Natural killer cell treated with Interleukin-12 subunit alpha and Interleukin-12 subunit beta and Interleukin-15 and Interleukin-18, amount 100 ng/mL, for 72 hours (primary cell): Measurements from ENCODE around the gene SEC23IP. TPM values are rescaled to one million over a fixed set of nuclear protein-coding genes. Genes with fewer than 3 reads are reported as not detected.
"Not testable (repeated sequence)": the region's sequence is repeated elsewhere in the genome, so short reads cannot be mapped to it uniquely, and the experiment has no call there.

ENCODE experiments used
- ATAC-seq, 2 donors: fragments of 150-1000 bp; cut with Tn5 transposase in 1 of 2; sonication (Bioruptor Pico), chemical (Tn5 transposase) in 1 of 2; 2 replicates each; pipeline ENCODE4 v1.10.0; 2021
- DNase-seq: peaks from one replicate; pipeline ENCODE4 v3.0.0; 2022; ENCODE audit warnings: low spot score
- H3K27ac Mint-ChIP-seq, 2 donors: 1 replicate in 1 of 2; 2 replicates in 1 of 2; pipeline ENCODE4 v1.8.0; 2022; ENCODE audit warnings: mixed read lengths in 2 of 2, mild to moderate bottlenecking in 1 of 2, moderate library complexity in 1 of 2
- H3K27me3 Mint-ChIP-seq, 2 donors: 1 replicate in 1 of 2; 2 replicates in 1 of 2; pipeline ENCODE4 v1.8.0; 2022; ENCODE audit warnings: mixed read lengths in 2 of 2
- H3K36me3 Mint-ChIP-seq: one replicate; pipeline ENCODE4 v1.8.0; 2022; ENCODE audit warnings: mixed read lengths
- H3K4me1 Mint-ChIP-seq, 2 donors: 1 replicate in 1 of 2; 2 replicates in 1 of 2; pipeline ENCODE4 v1.8.0; 2022; ENCODE audit warnings: low read depth in 2 of 2, mixed read lengths in 2 of 2, mild to moderate bottlenecking in 1 of 2
- H3K4me3 Mint-ChIP-seq: one replicate; pipeline ENCODE4 v1.8.0; 2022; ENCODE audit warnings: mixed read lengths
- H3K9me3 Mint-ChIP-seq: 2 replicates; pipeline ENCODE4 v1.8.0; 2022; ENCODE audit warnings: mixed read lengths
- total RNA-seq, 2 donors: library from RNA; stranded (reverse); gene quantifications; one replicate each; pipeline ENCODE4 v1.2.3, GENCODE V29; 2022

The SEC23IP gene
- total RNA-seq, 2 donors from 2014 or later, result 77.7 to 98.7 TPM

DNA sequence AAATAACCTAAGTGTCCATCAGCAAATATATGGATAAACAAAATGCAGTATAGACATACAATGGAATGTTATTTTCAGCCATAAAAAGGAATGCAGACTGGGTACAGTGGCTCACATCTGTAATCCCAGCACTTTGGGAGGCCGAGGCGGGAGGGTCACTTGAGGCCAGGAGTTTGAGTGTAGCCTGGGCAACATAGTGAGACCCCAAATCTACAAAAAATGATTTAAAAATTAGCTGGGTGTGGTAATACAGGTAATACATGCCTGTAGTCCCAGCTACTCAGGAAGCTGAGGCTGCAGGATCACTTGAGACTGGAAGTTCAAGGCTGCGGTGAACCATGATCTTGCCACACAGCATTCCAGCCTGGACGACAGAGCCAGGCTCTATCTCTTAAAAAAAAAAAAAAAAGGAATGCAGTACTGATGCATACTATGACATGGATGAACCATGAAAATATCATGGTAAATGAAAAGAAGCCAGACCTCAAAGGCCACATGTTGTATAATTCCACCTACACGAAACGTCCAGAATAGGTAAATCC, 26.8 kb upstream of the SEC23IP start:
- H3K27me3 Mint-ChIP-seq, result no peaks in the 10 kb centered on the region
- DNase-seq, result no peak
- peaks cover 14% of the 10 kb centered on the region for H3K36me3 Mint-ChIP-seq
- peaks cover 54% of the 10 kb centered on the region in 2 donors for H3K4me1 Mint-ChIP-seq
- ATAC-seq, result no peak
- H3K27ac Mint-ChIP-seq, result no peak overlapping the region
- no peaks in the 10 kb centered on the region for H3K9me3 Mint-ChIP-seq
- no peak overlapping the region for H3K4me3 Mint-ChIP-seq

DNA sequence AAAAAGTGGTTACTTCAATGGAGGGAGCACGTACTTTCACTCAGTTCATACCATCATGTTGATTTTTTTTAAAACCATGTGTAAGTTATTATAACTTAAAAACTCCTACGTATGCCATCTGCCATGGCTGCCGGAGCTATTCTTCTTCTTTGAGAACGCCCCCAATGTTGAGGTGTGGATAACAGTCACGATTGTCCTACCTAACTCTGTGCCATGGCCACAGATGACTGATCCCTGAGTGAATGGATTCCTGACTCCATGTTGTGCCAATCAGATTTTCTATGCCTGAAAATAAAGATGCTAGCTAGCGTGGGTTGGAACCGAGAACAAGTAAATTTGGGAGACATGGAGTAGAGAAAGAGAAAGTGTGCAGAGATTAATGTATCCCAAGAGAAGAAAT, 25.2 kb upstream of the SEC23IP start:
- peaks cover 47 to 50% of the 10 kb centered on the region in 2 donors for H3K4me1 Mint-ChIP-seq
- H3K27ac Mint-ChIP-seq, result no peak overlapping the region
- DNase-seq (no peak), ATAC-seq (no peak)
- H3K9me3 Mint-ChIP-seq, result no peaks in the 10 kb centered on the region
- peaks cover 14% of the 10 kb centered on the region for H3K36me3 Mint-ChIP-seq
- no peaks in the 10 kb centered on the region for H3K27me3 Mint-ChIP-seq
- H3K4me3 Mint-ChIP-seq, result no peak overlapping the region

DNA sequence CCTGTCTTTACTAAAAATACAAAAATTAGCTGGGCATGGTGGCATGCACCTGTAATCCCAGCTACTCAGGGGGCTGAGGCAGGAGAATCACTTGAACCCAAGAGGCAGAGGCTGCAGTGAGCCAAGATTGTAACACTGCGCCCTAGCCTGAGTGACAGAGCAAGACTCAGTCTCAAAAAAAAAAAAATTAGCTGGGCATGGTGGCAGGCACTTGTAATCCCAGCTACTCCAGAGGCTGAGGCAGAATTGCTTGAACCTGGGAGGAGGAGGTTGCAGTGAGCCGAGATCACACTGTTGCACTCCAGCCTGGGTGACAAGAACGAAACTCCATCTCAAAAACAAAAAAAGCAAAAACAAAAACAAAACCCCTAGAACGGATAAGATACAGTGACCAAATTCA, 23.1 kb upstream of the SEC23IP start:
- Mint-ChIP-seq H3K27ac (peak overlapping the region in 1 of 2 donors; percentile 48), H3K4me1 (peaks cover 46 to 48% of the 10 kb centered on the region in 2 donors), H3K4me3 (peak overlapping the region; percentile 66)
- ATAC-seq, H3K9me3 Mint-ChIP-seq, DNase-seq, H3K36me3 Mint-ChIP-seq, H3K27me3 Mint-ChIP-seq: not testable (repeated sequence)

DNA sequence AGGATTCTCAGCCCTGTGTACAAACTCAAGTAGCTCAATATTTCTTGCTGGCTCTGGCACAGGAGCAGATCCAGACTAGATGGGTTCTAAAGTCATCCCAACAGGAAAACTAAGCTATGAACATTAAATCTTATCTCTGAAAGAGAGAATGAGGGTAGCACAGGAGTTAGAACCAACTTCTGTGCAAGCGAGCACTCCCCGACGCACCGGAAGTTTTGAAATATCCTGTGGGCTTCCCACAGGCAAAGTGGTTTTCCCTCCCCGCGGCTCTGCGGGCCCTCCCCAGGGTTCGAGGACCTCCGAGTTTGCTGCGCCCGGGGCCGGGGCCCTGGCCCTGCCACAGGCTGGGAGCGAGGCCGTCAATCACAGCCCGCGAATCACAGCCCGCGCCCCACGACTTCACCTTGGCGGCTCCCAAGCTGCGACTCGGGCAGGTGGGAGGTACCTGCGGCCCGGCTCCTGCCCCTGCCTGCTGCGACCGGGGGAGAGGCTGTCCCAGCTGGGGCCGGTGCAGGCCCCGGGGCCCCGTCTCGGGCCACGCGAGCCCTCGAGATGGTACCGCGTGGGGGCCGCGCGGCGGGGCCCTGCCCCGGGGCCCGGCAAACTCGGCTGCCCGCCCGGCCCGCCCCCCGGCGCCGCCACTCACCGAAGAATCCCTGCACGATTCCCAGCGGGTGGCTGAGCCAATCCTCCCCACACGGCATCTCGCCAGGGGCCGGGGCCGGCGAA, 20.5 kb upstream of the SEC23IP start:
- H3K4me1 Mint-ChIP-seq, result peaks cover 31 to 32% of the 10 kb centered on the region in 2 donors
- H3K36me3 Mint-ChIP-seq, result no peaks in the 10 kb centered on the region
- peak overlapping the region; percentile 79 for H3K4me3 Mint-ChIP-seq
- peaks cover 4% of the 10 kb centered on the region for H3K9me3 Mint-ChIP-seq
- no peaks in the 10 kb centered on the region for H3K27me3 Mint-ChIP-seq
- peak; percentile 56 to 60 for ATAC-seq
- DNase-seq, result peak; percentile 90
- H3K27ac Mint-ChIP-seq, result peak overlapping the region; percentile 53 to 82

DNA sequence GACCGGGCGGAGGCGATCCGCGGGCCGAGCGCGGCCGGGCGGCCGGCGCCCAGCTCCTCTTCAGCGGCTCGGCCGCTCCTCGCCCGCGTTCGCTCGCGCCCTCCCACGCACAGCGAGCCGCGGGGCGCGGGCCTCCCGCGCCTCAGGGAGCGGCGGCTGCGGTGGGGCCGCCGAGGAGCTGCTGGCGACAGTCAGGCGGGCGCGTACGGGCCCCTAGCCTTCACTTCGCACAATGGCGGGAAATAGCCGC, 20.0 kb upstream of the SEC23IP start, which contains the start of gene MCMBP:
MCMBP (minus strand) TSS at position 234 of the 250 bp plus-strand sequence. CDS start 259 bp downstream, outside the sequence.
- H3K27ac Mint-ChIP-seq, result peak within 1 kb of the TSS; percentile 87 to 96
- no peaks in the 10 kb centered on the region for H3K27me3 Mint-ChIP-seq
- H3K4me1 Mint-ChIP-seq, result peaks cover 29 to 31% of the 10 kb centered on the region in 2 donors
- H3K4me3 Mint-ChIP-seq, result peak within 1 kb of the TSS; percentile 90
- DNase-seq (no peak), ATAC-seq (no peak)
- H3K9me3 Mint-ChIP-seq, result peaks cover 4% of the 10 kb centered on the region
- no peaks in the 10 kb centered on the region for H3K36me3 Mint-ChIP-seq

DNA sequence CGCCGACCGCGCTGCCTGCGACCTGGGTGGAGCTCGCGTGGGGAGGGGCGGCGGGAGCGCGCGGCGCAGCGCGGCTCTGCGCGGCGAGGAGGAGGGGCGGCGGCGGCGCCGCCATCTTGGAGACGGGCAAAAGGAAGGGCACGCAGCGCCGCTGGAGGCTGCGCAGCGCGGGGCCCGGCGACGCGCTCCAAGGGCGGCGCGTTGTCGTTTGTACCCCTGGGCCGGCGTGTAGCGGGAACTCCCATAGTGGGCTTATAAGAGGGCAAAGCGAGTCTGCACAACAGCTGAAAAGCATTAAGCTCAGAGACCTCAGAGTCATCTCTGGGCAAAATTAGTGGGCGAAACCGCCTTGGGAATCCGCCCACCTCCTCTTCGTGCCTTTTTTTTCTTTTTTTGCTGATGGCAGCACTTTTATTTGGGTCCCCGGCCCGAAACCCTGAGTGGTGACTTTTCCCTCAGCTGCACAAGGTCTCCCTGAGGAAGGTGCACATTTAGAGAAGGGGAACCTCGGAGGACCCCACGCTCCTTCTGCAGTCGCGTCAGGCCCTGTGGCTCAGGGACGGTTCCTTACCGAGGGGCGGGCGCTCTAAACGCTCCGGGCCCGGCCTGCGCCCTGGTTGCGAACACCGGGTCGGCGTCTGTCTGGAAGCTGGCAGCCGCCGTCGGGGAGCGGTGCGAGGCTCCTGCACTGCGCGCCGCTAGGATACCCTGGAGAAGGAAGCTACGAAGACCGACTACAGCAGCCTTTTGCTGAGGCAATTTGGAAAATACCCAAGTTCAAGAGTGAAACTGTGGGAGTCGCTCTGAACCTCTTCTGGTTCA, 19.5 kb upstream of the SEC23IP start:
- peak overlapping the region; percentile 90 for H3K4me3 Mint-ChIP-seq
- H3K27ac Mint-ChIP-seq, result peak overlapping the region; percentile 87 to 96
- H3K27me3 Mint-ChIP-seq, result no peaks in the 10 kb centered on the region
- H3K36me3 Mint-ChIP-seq, result no peaks in the 10 kb centered on the region
- peak; percentile 93 for DNase-seq
- peaks cover 4% of the 10 kb centered on the region for H3K9me3 Mint-ChIP-seq
- peak; percentile 97 to 98 for ATAC-seq
- peaks cover 28 to 31% of the 10 kb centered on the region in 2 donors for H3K4me1 Mint-ChIP-seq

DNA sequence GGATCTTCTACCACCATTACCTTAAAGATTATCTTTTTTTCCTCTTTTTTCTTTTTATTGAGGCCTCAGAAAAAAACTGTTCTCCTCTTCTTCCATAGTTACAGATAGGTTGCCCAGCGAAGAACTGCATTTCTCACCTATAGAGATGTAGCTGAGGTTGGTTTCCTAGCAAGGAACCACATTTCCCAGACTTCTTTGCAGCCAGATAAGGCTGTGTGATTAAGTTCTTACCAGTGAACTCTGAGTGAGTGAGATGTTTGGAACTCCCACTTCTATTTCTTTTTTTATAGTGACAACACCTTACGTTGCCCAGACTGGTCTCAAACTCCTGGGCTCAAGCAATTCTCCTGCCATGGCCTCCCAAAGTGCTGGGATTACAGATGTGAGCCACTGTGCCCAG, 14.0 kb upstream of the SEC23IP start:
- Mint-ChIP-seq H3K27me3 (no peaks in the 10 kb centered on the region), H3K9me3 (peaks cover 4% of the 10 kb centered on the region), H3K27ac (no peak overlapping the region), H3K36me3 (no peaks in the 10 kb centered on the region), H3K4me3 (no peak overlapping the region), H3K4me1 (peaks cover 7 to 8% of the 10 kb centered on the region in 2 donors)
- DNase-seq (no peak), ATAC-seq (no peak)

DNA sequence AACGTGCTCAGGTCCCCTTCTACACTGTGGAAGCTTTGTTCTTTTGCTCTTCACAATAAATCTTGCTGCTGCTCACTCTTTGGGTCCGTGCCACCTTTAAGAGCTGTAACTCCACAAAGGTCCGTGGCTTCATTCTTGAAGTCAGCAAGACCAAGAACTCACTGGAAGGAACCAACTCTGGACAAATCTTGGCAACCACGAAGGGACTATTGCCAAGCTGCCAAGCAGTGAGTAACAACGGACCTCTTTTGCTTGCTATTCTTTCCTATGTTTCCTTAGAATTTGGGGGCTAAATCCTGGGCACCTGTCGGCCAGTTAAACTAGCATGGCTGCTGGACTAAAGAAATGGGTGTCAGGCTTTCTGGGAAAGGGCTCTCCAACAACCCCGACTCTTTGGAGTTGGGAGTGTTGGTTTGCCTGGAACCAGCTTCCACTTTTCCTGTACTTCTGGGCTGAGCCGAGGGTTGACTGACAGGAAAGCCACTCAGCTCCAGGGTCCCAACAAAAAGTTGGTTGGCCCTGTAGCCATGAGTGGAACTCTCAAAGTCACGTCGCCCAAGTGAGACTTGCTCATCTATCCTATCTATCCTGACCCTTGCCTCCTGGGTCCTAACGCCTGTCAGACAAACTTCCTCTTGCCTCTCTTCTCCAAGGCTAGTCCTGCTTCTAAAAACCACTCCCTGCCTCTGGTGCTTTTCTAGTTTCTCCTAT, 8.5 kb upstream of the SEC23IP start:
- not testable (repeated sequence) for H3K9me3 Mint-ChIP-seq, H3K27ac Mint-ChIP-seq, H3K4me1 Mint-ChIP-seq, H3K36me3 Mint-ChIP-seq, H3K27me3 Mint-ChIP-seq, ATAC-seq, DNase-seq, H3K4me3 Mint-ChIP-seq

DNA sequence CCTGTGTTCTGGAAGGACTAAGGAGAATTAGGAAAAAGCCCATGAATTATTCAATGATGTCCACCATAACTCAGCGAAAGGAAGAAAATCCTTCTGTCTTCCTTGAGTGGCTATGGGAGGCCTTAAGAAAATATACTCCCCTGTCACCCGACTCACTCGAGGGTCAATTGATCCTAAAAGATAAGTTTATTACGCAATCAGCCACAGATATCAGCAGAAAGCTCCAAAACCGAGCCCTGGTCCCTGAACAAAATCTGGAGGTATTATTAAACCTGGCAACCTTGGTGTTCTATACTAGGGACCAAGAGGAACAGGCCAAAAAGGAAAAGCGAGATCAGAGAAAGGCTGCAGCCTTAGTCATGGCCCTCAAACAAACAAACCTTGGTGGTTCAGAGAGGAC, 6.5 kb upstream of the SEC23IP start:
- not testable (repeated sequence) for ATAC-seq, DNase-seq, H3K4me1 Mint-ChIP-seq, H3K4me3 Mint-ChIP-seq, H3K9me3 Mint-ChIP-seq, H3K27me3 Mint-ChIP-seq, H3K27ac Mint-ChIP-seq, H3K36me3 Mint-ChIP-seq

DNA sequence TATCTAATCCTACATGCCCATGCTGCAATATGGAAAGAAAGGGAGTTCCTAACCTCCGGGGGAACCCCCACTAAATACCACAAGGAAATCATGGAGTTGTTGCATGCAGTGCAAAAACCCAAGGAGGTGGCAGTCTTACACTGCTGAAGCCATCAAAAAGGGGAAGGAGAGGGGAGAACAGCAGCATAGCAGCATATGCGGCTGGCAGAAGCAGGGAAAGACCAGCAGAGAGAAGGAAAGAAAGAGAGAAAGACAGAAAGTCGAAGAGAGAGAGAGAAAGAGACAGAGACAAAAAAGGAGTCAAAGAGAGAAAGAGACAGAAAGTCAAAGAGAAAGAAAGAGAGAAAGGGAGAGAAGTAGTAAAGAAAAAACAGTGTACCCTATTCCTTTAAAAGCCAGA, 3.8 kb upstream of the SEC23IP start:
- H3K27me3 Mint-ChIP-seq, H3K36me3 Mint-ChIP-seq, DNase-seq, H3K4me3 Mint-ChIP-seq, H3K9me3 Mint-ChIP-seq, ATAC-seq: not testable (repeated sequence)
- Mint-ChIP-seq H3K4me1 (peaks cover 8 to 11% of the 10 kb centered on the region in 2 donors), H3K27ac (peak overlapping the region in 1 of 2 donors; percentile 21)

DNA sequence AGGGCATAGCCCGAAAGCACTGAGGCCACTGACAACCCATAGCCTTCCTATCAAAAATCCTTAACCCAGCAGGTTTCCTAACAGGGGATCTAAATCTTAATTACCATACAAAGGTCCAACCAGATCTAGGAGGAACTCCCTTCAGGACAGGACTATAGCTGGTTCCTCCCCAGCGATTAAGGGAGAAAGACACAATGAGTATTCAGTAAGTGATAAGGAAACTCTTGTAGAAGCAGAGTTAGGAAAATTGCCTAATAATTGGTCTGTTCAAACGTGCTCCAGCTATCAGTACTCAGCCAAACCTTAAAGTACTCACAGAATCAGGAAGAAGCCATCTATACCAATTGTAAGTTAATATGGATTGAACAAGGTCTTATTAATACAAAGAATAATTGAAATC, 3.3 kb upstream of the SEC23IP start:
- not testable (repeated sequence) for H3K27ac Mint-ChIP-seq, ATAC-seq, DNase-seq, H3K9me3 Mint-ChIP-seq, H3K27me3 Mint-ChIP-seq, H3K36me3 Mint-ChIP-seq, H3K4me3 Mint-ChIP-seq
- H3K4me1 Mint-ChIP-seq, result peaks cover 13 to 14% of the 10 kb centered on the region in 2 donors

DNA sequence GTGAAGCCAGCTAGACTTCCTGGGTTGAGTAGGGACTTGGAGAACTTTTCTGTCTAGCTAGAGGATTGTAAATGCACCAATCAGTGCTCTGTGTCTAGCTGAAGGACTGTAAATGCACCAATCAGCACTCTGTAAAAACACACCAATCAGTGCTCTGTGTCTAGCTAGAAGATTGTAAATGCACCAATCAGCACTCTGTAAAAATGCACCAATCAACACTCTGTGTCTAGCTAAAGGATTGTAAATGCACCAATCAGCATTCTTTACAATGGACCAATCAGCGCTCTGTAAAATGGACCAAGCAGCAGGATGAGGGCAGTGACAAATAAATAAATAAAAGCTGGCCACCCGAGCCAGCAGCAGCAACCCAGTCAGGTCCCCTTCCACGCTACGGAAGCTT, 2.2 kb upstream of the SEC23IP start:
- H3K36me3 Mint-ChIP-seq, DNase-seq, H3K27ac Mint-ChIP-seq, ATAC-seq, H3K9me3 Mint-ChIP-seq, H3K27me3 Mint-ChIP-seq, H3K4me3 Mint-ChIP-seq: not testable (repeated sequence)
- H3K4me1 Mint-ChIP-seq, result peaks cover 21 to 22% of the 10 kb centered on the region in 2 donors

DNA sequence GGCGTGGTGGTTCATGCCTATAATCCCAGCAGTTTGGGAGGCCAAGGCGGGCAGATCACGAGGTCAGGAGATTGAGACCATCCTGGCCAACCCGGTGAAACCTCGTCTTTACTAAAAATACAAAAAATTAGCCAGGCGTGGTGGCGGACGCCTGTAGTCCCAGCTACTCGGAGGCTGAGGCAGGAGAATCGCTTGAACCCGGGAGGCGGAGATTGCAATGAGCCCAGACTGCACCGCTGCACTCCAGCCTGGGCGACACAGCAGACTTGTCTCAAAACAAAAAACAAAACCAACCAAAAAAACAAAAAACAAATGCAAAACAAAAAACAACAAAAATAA, 712 bp upstream of the SEC23IP start:
- H3K36me3 Mint-ChIP-seq, DNase-seq, H3K27me3 Mint-ChIP-seq, ATAC-seq, H3K9me3 Mint-ChIP-seq: not testable (repeated sequence)
- H3K4me1 Mint-ChIP-seq, result peaks cover 36 to 37% of the 10 kb centered on the region in 2 donors
- H3K4me3 Mint-ChIP-seq, result peak overlapping the region; percentile 96
- H3K27ac Mint-ChIP-seq, result peak overlapping the region; percentile 91 to 93
